IPS DF 19.7 (cell line): ENCODE measurements around the gene PRSS37.
"Not testable (repeated sequence)": the region's sequence is repeated elsewhere in the genome, so short reads cannot be mapped to it uniquely, and the experiment has no call there.

Source experiments
- DNase-seq: peaks from one replicate; pipeline ENCODE4 v3.0.0-alpha.2; 2013; ENCODE audit warnings: low read depth, low spot score

PRSS37 gene

GRCh38 chr7:141841385-141841784 is at the start of gene PRSS37:
PRSS37 (minus strand) TSS chr7:141841485; CDS start chr7:141841049, 436 bp downstream.
- DNase-seq = no peak

- DNase-seq = no peak
Observed at GRCh38 chr7:141889321-141889720, 48.0 kb upstream of the PRSS37 start.

GRCh38 chr7:141884539-141885225 is 43.4 kb upstream of the PRSS37 start:
- no peak for DNase-seq

GRCh38 chr7:141880960-141881359 is 39.7 kb upstream of the PRSS37 start:
- DNase-seq = no peak

- DNase-seq = no peak
Observed at GRCh38 chr7:141877365-141877764, 36.1 kb upstream of the PRSS37 start.

- DNase-seq = no peak
Observed at GRCh38 chr7:141876371-141876770, 35.1 kb upstream of the PRSS37 start.

GRCh38 chr7:141875453-141875852 is 34.2 kb upstream of the PRSS37 start:
- DNase-seq = no peak

- no peak for DNase-seq
Observed at GRCh38 chr7:141874787-141875186, 33.5 kb upstream of the PRSS37 start.

- no peak for DNase-seq
Observed at GRCh38 chr7:141872931-141873330, 31.6 kb upstream of the PRSS37 start.

- no peak for DNase-seq
Observed at GRCh38 chr7:141866974-141867373, 25.7 kb upstream of the PRSS37 start.

GRCh38 chr7:141864765-141865447 is 23.6 kb upstream of the PRSS37 start:
- DNase-seq = no peak

GRCh38 chr7:141860207-141860606 is 18.9 kb upstream of the PRSS37 start:
- no peak for DNase-seq

- DNase-seq = no peak
Observed at GRCh38 chr7:141847996-141848395, 6.7 kb upstream of the PRSS37 start.

GRCh38 chr7:141844256-141844655 is 3.0 kb upstream of the PRSS37 start:
- no peak for DNase-seq

- no peak for DNase-seq
Observed at GRCh38 chr7:141842904-141843303, 1.6 kb upstream of the PRSS37 start.

GRCh38 chr7:141840708-141841107 is 577 bp downstream of the PRSS37 start:
- DNase-seq = no peak

GRCh38 chr7:141839256-141839655 is 2.0 kb downstream of the PRSS37 start:
- no peak for DNase-seq

GRCh38 chr7:141838581-141838980 is 2.7 kb downstream of the PRSS37 start:
- DNase-seq = no peak

GRCh38 chr7:141837683-141838082 is 3.6 kb downstream of the PRSS37 start:
- no peak for DNase-seq

- DNase-seq = not testable (repeated sequence)
Observed at GRCh38 chr7:141822432-141822831, 18.9 kb downstream of the PRSS37 start.

GRCh38 chr7:141820067-141820466 is 21.2 kb downstream of the PRSS37 start:
- DNase-seq = no peak

GRCh38 chr7:141792526-141792925 is 48.8 kb downstream of the PRSS37 start:
- DNase-seq = no peak

- no peak for DNase-seq
Observed at GRCh38 chr7:141789917-141790316, 51.4 kb downstream of the PRSS37 start, which contains the start of gene TAS2R5. TAS2R5 (plus strand) TSS chr7:141790217; CDS start chr7:141790362, 145 bp downstream.
